Keratinocyte (primary cell): ENCODE data around the gene PDE9A.

ENCODE experiments used
- EZH2 ChIP-seq: IDR thresholded peaks from one replicate; pipeline ENCODE4 v1.6.1; 2012; ENCODE audit warnings: inconsistent platforms, mild to moderate bottlenecking, low read length, moderate library complexity
- TF ChIP-seq, protein P1 (sequence below), 3 experiments: IDR thresholded peaks in 1 of 3; conservative IDR thresholded peaks in 1 of 3; optimal IDR thresholded peaks in 1 of 3; 2 replicates in 2 of 3; 3 replicates in 1 of 3; pipeline versions ENCODE3 to v1.5.1; 2011; ENCODE audit warnings: low read length in 3 of 3, mild to moderate bottlenecking in 3 of 3, moderate library complexity in 2 of 3, control low read depth in 1 of 3, inconsistent platforms in 1 of 3; ENCODE audit not compliant: insufficient read depth in 2 of 3; ENCODE audit errors: extremely low read depth in 1 of 3

DNA sequence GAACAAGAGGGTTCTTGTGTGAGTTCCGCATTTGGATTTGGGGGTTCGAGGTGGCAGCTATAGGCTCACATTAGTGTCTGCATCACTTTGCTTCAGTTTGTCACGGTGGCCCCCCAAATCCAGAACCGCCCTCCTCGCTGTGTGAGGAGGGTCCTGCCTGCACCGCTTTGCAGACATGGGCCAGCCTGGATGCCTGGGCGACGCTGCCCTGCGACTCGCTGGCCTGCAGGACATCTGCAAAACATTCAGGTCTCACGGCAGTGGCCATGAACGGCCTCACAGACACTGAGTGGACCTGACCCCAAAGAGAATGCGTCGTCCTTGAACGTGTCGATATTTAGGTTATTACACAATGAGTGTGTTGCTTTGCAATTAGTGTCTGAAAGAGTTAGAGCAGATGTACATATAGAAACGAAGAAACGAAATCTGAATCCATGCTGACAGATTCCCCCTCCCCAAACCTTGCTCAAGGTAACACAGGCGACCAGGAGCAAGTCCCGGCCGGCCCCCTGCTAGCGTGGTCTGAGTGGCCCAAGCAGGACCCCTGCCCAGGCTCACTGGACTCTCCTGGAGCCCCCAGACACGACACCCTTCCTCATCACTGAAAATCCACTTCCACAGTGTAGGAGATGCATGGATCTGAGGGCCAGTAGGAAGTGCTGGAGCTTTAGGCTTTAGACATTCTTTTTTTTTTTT lies 20.4 kb downstream of the PDE9A start:
- no peak for TF ChIP-seq EZH2
- TF ChIP-seq, protein P1, sequence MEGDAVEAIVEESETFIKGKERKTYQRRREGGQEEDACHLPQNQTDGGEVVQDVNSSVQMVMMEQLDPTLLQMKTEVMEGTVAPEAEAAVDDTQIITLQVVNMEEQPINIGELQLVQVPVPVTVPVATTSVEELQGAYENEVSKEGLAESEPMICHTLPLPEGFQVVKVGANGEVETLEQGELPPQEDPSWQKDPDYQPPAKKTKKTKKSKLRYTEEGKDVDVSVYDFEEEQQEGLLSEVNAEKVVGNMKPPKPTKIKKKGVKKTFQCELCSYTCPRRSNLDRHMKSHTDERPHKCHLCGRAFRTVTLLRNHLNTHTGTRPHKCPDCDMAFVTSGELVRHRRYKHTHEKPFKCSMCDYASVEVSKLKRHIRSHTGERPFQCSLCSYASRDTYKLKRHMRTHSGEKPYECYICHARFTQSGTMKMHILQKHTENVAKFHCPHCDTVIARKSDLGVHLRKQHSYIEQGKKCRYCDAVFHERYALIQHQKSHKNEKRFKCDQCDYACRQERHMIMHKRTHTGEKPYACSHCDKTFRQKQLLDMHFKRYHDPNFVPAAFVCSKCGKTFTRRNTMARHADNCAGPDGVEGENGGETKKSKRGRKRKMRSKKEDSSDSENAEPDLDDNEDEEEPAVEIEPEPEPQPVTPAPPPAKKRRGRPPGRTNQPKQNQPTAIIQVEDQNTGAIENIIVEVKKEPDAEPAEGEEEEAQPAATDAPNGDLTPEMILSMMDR (optimal IDR thresholded peaks at IDR 0.05 in 1 of 3, IDR thresholded peaks at IDR 0.05 in 1 of 3, conservative IDR thresholded peaks at IDR 0.05 in 1 of 3; ENCODE audit: extremely low read depth in 1 of 3, insufficient read depth in 2 of 3, low read length in 3 of 3), result no peak
